HG02970 (cell line): ENCODE results near the gene RABAC1.

ENCODE experiments used
- ATAC-seq: cut with Tn5 transposase; IDR thresholded peaks from one replicate; pipeline ENCODE4 v1.9.1; 2021; ENCODE audit warnings: mild to moderate bottlenecking, moderate library complexity, moderate number of reproducible peaks; ENCODE audit not compliant: unreplicated experiment, low FRiP score

RABAC1 gene

DNA sequence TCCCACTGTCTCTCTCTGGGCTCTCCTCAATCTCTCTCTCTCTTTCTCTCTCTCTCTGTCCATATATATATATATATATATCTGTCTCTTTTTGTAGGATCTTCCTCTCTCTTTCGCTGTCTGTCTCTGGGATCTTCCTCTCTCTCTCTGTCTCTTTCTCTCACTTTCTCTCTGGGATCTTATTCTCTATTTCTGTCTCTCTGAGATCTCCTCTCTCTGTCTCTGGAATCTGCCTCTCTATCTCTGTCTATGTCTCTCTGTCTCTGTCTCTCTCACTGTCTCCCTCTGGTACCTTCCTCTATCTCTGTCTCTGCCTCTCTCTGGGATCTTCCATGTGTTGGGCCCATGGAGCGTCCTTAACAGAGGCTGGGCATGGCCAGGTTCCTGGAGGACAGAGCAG is 31.5 kb upstream of the RABAC1 start:
- no peak for ATAC-seq

DNA sequence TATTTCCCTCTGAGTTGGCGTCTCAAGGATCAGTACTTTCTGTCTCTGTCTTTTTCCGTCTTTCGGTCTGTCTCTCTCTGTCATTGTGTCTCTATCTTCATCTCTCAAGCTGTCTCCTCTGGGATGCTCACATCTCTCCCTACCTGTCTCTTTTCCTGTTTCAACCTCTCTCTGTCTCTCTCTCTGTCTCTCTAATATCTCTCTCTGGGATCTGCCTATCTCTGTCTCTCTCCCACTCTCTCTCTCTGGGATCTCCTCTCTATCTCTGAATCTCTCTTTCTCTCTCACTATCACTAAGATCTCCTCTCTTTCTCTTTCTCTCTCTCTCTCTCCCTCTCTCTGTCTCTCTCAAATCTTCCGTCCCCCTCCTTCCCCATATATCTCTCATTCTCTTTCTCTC is 30.9 kb upstream of the RABAC1 start:
- ATAC-seq: no peak

- ATAC-seq: no peak
Observed at GRCh38 chr19:41988947-41989346, 29.8 kb upstream of the RABAC1 start.

DNA sequence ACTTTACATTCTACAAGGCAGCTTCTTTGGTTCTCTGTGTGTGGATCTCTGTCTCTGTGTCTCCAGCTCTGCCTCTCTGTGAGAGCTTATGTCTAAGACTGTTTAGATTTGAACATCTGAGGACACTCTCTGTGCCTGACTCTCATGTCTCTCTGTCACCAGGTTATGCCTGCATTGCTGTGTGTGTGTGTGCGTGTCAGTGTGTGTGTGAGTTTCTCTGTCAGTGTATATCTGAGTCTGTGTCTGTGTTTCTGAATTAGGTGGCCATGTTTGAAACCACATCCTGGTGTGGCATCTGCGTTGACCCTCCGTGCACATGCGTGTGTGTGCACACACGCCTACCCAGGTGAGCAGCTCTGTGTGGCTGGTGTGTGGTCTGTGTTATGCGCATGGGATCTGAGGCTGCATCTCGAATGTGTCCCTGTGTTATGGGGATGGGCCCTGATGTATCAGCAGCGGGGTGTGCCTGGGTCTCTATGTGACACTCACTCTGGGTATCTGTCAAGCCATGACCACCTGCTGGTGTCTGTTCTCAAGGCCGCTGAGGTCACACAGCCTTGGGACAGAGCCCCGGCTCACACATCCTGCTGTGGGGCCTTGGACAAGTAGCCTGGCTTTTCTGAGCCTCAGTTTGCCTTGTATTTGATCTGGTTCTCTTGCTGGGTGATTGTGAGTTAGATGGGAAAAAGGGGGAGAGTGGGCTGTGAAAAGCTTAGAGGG is 28.2 kb upstream of the RABAC1 start:
- ATAC-seq: no peak

GRCh38 chr19:41984961-41985360 is 25.8 kb upstream of the RABAC1 start:
- ATAC-seq: no peak

GRCh38 chr19:41981724-41982123 is 22.6 kb upstream of the RABAC1 start:
- no peak for ATAC-seq

- no peak for ATAC-seq
Observed at GRCh38 chr19:41978470-41978869, 19.3 kb upstream of the RABAC1 start.

DNA sequence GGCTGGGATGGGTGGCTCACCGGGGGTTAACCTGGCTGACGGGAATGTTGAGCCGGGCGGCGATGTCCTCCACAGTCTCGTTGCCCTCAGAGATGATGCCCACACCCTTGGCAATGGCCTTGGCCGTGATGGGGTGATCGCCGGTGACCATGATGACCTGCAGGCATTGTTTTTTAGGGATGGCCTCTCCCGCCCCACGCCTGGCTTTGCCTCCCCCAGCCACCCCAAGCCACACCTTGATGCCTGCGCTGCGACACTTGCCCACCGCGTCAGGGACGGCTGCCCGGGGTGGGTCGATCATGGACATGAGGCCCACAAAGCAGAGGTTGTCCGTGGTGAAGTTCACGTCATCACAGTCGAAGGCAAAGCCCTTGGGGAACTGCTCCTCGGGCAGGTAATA is 18.8 kb upstream of the RABAC1 start:
- ATAC-seq: no peak

DNA sequence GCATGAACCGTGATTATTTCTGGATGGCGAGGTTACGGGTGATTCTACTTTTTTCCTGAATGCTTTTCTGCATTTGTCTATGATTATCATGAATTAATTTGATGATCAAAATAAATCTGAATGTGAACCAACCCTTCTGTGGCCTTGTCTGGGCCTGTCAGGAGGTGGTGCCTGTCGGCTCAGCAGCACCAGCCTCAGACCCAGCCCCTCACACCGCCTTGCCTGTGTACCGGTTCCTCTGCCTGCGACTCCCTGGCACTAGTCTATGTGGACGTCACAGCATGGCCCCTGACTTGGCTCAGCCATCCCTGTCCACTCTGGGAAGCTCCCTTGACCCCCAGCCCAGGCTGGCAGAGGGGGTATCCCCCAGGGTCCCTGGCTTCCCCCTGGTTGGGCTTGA is 15.5 kb upstream of the RABAC1 start:
- ATAC-seq: no peak

DNA sequence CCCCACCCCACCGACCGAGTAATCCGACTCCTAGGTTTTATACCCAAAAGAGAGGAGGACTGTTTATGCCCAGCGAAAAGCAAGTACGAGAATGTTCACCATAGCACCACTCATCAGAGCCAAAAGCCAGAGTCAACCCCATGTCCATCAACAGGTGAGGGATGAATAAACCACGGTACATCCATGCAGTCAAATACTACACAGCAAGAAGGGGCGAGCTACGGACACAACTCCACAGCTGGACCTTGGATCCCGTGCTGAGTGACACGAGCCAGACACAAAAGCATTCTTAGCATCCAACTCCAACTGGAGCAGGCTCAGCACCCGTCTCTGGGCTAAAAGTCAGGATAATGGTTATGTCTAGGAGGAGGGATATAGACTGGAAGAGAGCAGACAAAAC is 12.2 kb upstream of the RABAC1 start:
- no peak for ATAC-seq

DNA sequence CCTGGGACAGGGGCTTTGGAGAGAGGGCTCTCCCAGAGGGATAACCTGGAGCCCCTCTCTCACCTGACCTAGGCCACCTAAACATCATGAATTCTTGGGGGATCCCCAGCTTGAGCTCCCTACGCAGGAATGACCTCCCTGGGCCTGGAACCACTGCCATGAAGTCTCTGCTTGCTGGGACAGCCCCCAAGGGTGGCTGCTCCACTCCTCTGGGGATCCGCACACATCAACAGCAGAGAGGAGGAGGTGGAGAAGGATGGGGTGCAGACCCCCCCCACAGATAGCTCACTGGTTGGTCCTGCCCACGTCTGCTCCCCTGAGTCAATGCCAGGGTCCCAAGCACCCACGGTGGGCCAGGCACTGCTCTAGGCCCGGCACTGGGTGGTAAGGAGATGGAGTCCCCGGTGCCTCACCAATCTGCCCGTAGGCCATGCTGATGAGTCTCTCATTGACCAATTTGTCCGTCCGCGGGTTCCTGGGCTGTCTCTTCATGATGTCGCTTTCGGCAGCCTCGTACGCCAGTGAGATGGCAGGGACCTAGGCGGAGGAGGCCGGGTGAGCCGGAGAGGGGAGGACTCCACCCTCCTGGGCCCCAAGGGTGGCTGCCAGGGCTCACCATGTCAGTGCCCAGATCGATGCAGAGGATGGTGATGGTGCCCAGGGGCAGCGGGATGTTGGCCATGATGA is 10.8 kb upstream of the RABAC1 start:
- ATAC-seq: no peak

GRCh38 chr19:41968751-41969595 is 9.9 kb upstream of the RABAC1 start:
- ATAC-seq: no peak

- no peak for ATAC-seq
Observed at GRCh38 chr19:41967054-41967783, 8.1 kb upstream of the RABAC1 start.

DNA sequence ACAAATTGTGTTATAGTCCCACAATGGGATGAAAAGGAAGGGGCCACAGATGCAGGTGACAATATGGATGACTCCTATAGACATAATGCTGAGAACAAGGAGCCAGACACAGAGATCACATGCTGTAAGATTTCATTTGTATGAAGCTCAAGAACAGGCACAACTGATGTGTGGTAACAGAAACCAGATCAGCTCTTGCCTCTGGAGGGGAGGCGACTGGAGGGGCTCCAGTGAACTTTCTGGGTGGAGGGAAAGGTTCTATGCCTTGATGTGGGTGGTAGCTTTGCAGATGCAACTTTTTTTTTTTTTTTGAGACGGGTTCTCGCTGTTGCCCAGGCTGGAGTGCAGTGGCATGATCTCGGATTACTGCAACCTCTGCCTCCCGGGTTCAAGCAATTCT is 6.0 kb upstream of the RABAC1 start:
- no peak for ATAC-seq

- ATAC-seq: no peak
Observed at GRCh38 chr19:41960973-41961372, 1.9 kb upstream of the RABAC1 start.

- ATAC-seq: no peak
Observed at GRCh38 chr19:41958367-41959055, 610 bp downstream of the RABAC1 start.

DNA sequence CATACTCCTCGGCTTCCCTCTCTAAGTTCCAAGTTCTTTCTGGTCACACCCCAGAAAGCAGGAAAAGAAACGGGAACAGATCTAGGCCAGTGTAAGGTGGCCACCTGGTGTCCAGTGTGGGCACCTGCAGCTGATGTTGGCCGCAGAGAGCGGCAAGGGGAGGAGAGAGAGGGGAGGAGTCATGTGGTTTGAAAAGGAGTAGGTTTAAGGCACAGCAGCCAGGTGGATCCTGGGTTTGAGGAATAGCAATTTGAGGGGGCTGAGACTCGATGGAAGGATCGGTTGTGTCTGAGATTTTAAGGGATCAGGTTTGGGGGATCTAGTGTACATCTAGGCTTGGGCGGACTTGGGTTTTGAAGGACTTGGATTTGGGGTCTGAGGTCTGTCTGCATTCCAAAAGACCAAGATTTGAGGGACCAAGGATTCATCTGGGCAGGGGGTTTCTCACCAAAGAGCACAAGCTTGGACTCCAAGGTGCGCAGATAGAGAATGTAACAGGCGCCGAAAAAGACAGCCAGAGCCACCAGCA is 1.2 kb downstream of the RABAC1 start:
- no peak for ATAC-seq

- no peak for ATAC-seq
Observed at GRCh38 chr19:41957161-41957837, 1.8 kb downstream of the RABAC1 start.

GRCh38 chr19:41956621-41957020 is 2.5 kb downstream of the RABAC1 start:
- ATAC-seq: no peak
